Panc1 (cell line): Measurements from ENCODE around the gene GRIK3. TPM values are rescaled to one million over a fixed set of nuclear protein-coding genes. Genes with fewer than 3 reads are reported as not detected.

Experiments used
- ATAC-seq: fragments of 200-7000 bp; cut with Tn5 transposase; 2 replicates; pipeline ENCODE4 v1.9.1; 2020; ENCODE audit warnings: mild to moderate bottlenecking, moderate library complexity
- BruUV-seq: library from RNA; stranded (reverse); fragments of 400-500 nt; replicated peaks from 2 replicates; lab custom pipeline; 2021; lab: Mats Ljungman, UMichigan
- CTCF ChIA-PET: fragments of 300-600 bp; sonication (Branson Sonifier 250); formaldehyde crosslinking; loops from one replicate; lab custom pipeline; 2022; ENCODE audit warnings: antibody characterized with exemption; lab: Charles Lee
- POLR2A ChIA-PET: fragments of 300-600 bp; sonication (Branson Sonifier 250); formaldehyde crosslinking; loops from one replicate; lab custom pipeline; 2022; ENCODE audit warnings: antibody characterized with exemption; lab: Charles Lee
- DNase-seq: peaks from one replicate; pipeline ENCODE4 v3.0.0-alpha.2; 2010; ENCODE audit warnings: low read depth, low spot score
- H3K27ac ChIP-seq: 2 replicates; pipeline ENCODE4 v1.5.1; 2011; ENCODE audit warnings: mild to moderate bottlenecking, low read length, inconsistent platforms
- H3K27me3 ChIP-seq: fragments of 200-500 bp; sonication (Bioruptor generic); 2 replicates; pipeline ENCODE4 v1.6.0; 2014; ENCODE audit warnings: low read length, inconsistent platforms; ENCODE audit not compliant: control insufficient read depth, insufficient read depth
- H3K36me3 ChIP-seq: fragments of 200-500 bp; sonication (Bioruptor generic); 2 replicates; pipeline ENCODE4 v1.5.1; 2014; ENCODE audit warnings: inconsistent platforms, mild to moderate bottlenecking, low read length, moderate library complexity; ENCODE audit not compliant: control insufficient read depth, insufficient read depth
- H3K4me1 ChIP-seq: 2 replicates; pipeline ENCODE4 v1.5.1; 2011; ENCODE audit warnings: inconsistent platforms, mild to moderate bottlenecking, low read length, moderate library complexity; ENCODE audit not compliant: control insufficient read depth, insufficient read depth
- H3K4me3 ChIP-seq, 2 experiments: 2 replicates each; pipeline ENCODE4 v1.5.1; 2011 to 2012; ENCODE audit warnings: low read depth in 2 of 2, low read length in 2 of 2, mild to moderate bottlenecking in 2 of 2, inconsistent platforms in 1 of 2, moderate library complexity in 1 of 2
- H3K9me3 ChIP-seq: fragments of 200-500 bp; sonication (Bioruptor generic); 2 replicates; pipeline ENCODE4 v1.5.1; 2014; ENCODE audit warnings: low read depth, mild to moderate bottlenecking, inconsistent platforms, low read length, moderate library complexity; ENCODE audit not compliant: control insufficient read depth, insufficient read depth
- CTCF ChIP-seq: fragments of 450-650 bp; IDR thresholded peaks from 2 replicates; pipeline ENCODE4 v1.5.1; 2017; ENCODE audit warnings: mild to moderate bottlenecking
- POLR2AphosphoS5 ChIP-seq: IDR thresholded peaks from 2 replicates; pipeline ENCODE4 v1.6.1; 2012; ENCODE audit warnings: mild to moderate bottlenecking, low read depth, low read length, moderate library complexity
- REST ChIP-seq, 2 experiments: IDR thresholded peaks; 2 replicates each; pipeline ENCODE4 v1.6.1; 2011 to 2012; ENCODE audit warnings: low read depth in 2 of 2, control low read depth in 1 of 2, low read length in 1 of 2, mild to moderate bottlenecking in 1 of 2, moderate library complexity in 1 of 2; ENCODE audit not compliant: insufficient read depth in 1 of 2
- SIN3A ChIP-seq: IDR thresholded peaks from 2 replicates; pipeline ENCODE4 v1.6.1; 2012; ENCODE audit warnings: low read depth, mild to moderate bottlenecking, low read length, moderate library complexity, borderline replicate concordance; ENCODE audit not compliant: insufficient read depth
- TCF7L2 ChIP-seq: IDR thresholded peaks from 2 replicates; pipeline ENCODE4 v1.6.1; 2011; ENCODE audit warnings: mild to moderate bottlenecking, low read depth, low read length, inconsistent platforms
- in situ Hi-C: cut with HindIII; loops from 2 replicates; pipeline ENCODE4 v1.10.0; 2016; ENCODE audit warnings: low sequenced_read_pairs, low pct_unique_long_range_greater_than_20kb
- intact Hi-C: fragments of 100-400 bp; cut with micrococcal nuclease; formaldehyde crosslinking; loops from one replicate; pipeline ENCODE4 v1.10.0; 2022; ENCODE audit not compliant: unreplicated experiment
- total RNA-seq: library from RNA; stranded (reverse); gene quantifications from one replicate; pipeline ENCODE4 v1.2.1, GENCODE V29; 2021; ENCODE audit not compliant: unreplicated experiment

The GRIK3 gene
- total RNA-seq, 1 experiment from 2014 or later: not detected

- Histone ChIP-seq H3K36me3 (no peaks in the 10 kb centered on the region), H3K27ac (no peak overlapping the region), H3K9me3 (no peaks in the 10 kb centered on the region), H3K27me3 (peaks cover 7% of the 10 kb centered on the region; the same call in 1 of the 2 replicates), H3K4me1 (no peaks in the 10 kb centered on the region), H3K4me3 (no peak overlapping the region)
- CTCF ChIA-PET: no interaction called here
- in situ Hi-C loops (no loop called here), intact Hi-C loops (no loop called here)
- POLR2A ChIA-PET: no interaction called here
- BruUV-seq: no TSS peak
- TF ChIP-seq REST (IDR thresholded peaks at IDR 0.05; ENCODE audit: insufficient read depth in 1 of 2, low read depth in 2 of 2, low read length in 1 of 2) (no peak), POLR2AphosphoS5 (no peak), SIN3A (no peak), TCF7L2 (no peak), CTCF (no peak)
- ATAC-seq: no peak
- no peak for DNase-seq
Measured at GRCh38 chr1:36971852-36972618, 62.3 kb downstream of the GRIK3 start.

GRCh38 chr1:36968730-36969129 lies 65.6 kb downstream of the GRIK3 start:
- Histone ChIP-seq H3K27ac (no peak overlapping the region), H3K4me1 (no peaks in the 10 kb centered on the region), H3K4me3 (no peak overlapping the region), H3K9me3 (no peaks in the 10 kb centered on the region), H3K36me3 (no peaks in the 10 kb centered on the region), H3K27me3 (peaks cover 8% of the 10 kb centered on the region; the same call in 1 of the 2 replicates)
- TF ChIP-seq SIN3A (no peak), REST (IDR thresholded peaks at IDR 0.05; ENCODE audit: insufficient read depth in 1 of 2, low read depth in 2 of 2, low read length in 1 of 2) (no peak)
- CTCF ChIA-PET: no interaction called here
- POLR2A ChIA-PET: no interaction called here
- no TSS peak for BruUV-seq
- ATAC-seq (no peak), DNase-seq (no peak)
- in situ Hi-C loops: no loop called here
- intact Hi-C loops: no loop called here
